ENCODE data around the gene FAM236B. TPM values are rescaled to one million over a fixed set of nuclear protein-coding genes. Genes with fewer than 3 reads are reported as not detected.
"Not testable (repeated sequence)": the region's sequence is repeated elsewhere in the genome, so short reads cannot be mapped to it uniquely, and the experiment has no call there.

FAM236B gene
- total RNA-seq, 2 donors from 2014 or later, result not detected

GRCh38 chrX:72733636-72734035 lies 48.8 kb downstream of the FAM236B start:
- not testable (repeated sequence) for H3K9me3 ChIP-seq (ENCODE audit: control insufficient read depth, low read length, poor library complexity, severe bottlenecking); H3K36me3 Mint-ChIP-seq (ENCODE audit: low read depth); H3K4me3 Mint-ChIP-seq; H3K27ac Mint-ChIP-seq; DNase-seq; ATAC-seq; H3K4me1 Mint-ChIP-seq
- H3K27me3 Mint-ChIP-seq, result peaks cover 32% of the 10 kb centered on the region

Other genes starting within 250 kb of the FAM236B start
- 10 to 100 TPM; 13.7 to 14.3 TPM for gene HDAC8, start 209.8 kb downstream of the FAM236B start, total RNA-seq
- under 1 TPM; 0.29 to 0.32 TPM for gene PHKA1, start 68.4 kb downstream of the FAM236B start, total RNA-seq
- gene DMRTC1B, start 5.8 kb downstream of the FAM236B start, total RNA-seq, result under 1 TPM; 0.65 to 0.86 TPM
- not detected for gene FAM236D, start 25.6 kb upstream of the FAM236B start, total RNA-seq
- not detected for gene FAM236C, start 130.0 kb upstream of the FAM236B start, total RNA-seq
- gene FAM236A, start 155.5 kb upstream of the FAM236B start, total RNA-seq, result not detected
- 1 to 10 TPM in 1 of 2 donors, not detected in 1; 1.8 TPM for gene DMRTC1, start 161.2 kb upstream of the FAM236B start, total RNA-seq
- not detected for gene PABPC1L2B, start 220.3 kb upstream of the FAM236B start, total RNA-seq